PC-9 (cell line): Measurements from ENCODE around the gene BCL2. TPM values are rescaled to one million over a fixed set of nuclear protein-coding genes. Genes with fewer than 3 reads are reported as not detected.

Experiments
- BruUV-seq: library from RNA; stranded (reverse); fragments of 400-500 nt; replicated peaks from 2 replicates; lab custom pipeline; 2021; lab: Mats Ljungman, UMichigan
- CTCF ChIA-PET: fragments of 300-600 bp; sonication (Branson Sonifier 250); formaldehyde crosslinking; loops from one replicate; lab custom pipeline; 2022; ENCODE audit warnings: antibody characterized with exemption; lab: Charles Lee
- POLR2A ChIA-PET: fragments of 300-600 bp; sonication (Branson Sonifier 250); formaldehyde crosslinking; loops from one replicate; lab custom pipeline; 2022; ENCODE audit warnings: antibody characterized with exemption; ENCODE audit not compliant: unreplicated experiment; lab: Charles Lee
- DNase-seq, 2 experiments: peaks; one replicate each; pipeline versions ENCODE4 v3.0.0 to v3.0.0-alpha.2; 2015 to 2022; ENCODE audit warnings: mixed read lengths in 1 of 2
- H2AFZ ChIP-seq: fragments of 200-600 bp; sonication (generic); 2 replicates; pipeline ENCODE4 v1.8.1; 2017; ENCODE audit warnings: antibody characterized with exemption
- H3F3A ChIP-seq: fragments of 200-600 bp; sonication (generic); 2 replicates; pipeline ENCODE4 v1.8.1; 2017; ENCODE audit warnings: antibody characterized with exemption, mild to moderate bottlenecking, low read depth; ENCODE audit not compliant: insufficient read depth
- H3K27ac ChIP-seq: fragments of 200-600 bp; sonication (generic); 2 replicates; pipeline ENCODE4 v1.6.1; 2016; ENCODE audit warnings: mixed run types
- H3K27me3 ChIP-seq: fragments of 200-600 bp; sonication (generic); 2 replicates; pipeline ENCODE4 v1.6.1; 2016; ENCODE audit warnings: low read depth, mixed run types; ENCODE audit not compliant: insufficient read depth
- H3K36me3 ChIP-seq: fragments of 200-600 bp; sonication (generic); 2 replicates; pipeline ENCODE4 v1.6.1; 2016; ENCODE audit warnings: low read depth, mixed run types
- H3K4me1 ChIP-seq: fragments of 200-600 bp; sonication (generic); replicated peaks from 2 replicates; pipeline ENCODE4 v1.6.1; 2016; ENCODE audit warnings: mixed run types; ENCODE audit not compliant: insufficient read depth
- H3K4me2 ChIP-seq: fragments of 200-600 bp; sonication (generic); 2 replicates; pipeline ENCODE4 v1.6.1; 2017; ENCODE audit warnings: mixed run types
- H3K4me3 ChIP-seq: fragments of 200-600 bp; sonication (generic); 2 replicates; pipeline ENCODE4 v1.6.1; 2016; ENCODE audit warnings: mixed run types
- H3K79me2 ChIP-seq: fragments of 200-600 bp; sonication (generic); 2 replicates; pipeline ENCODE4 v1.6.1; 2017; ENCODE audit warnings: low read depth, mixed run types
- H3K9me2 ChIP-seq: fragments of 200-600 bp; sonication (generic); 2 replicates; pipeline ENCODE4 v1.8.1; 2017; ENCODE audit warnings: mild to moderate bottlenecking; ENCODE audit not compliant: insufficient read depth
- H3K9me3 ChIP-seq: fragments of 200-600 bp; sonication (generic); 2 replicates; pipeline ENCODE4 v1.8.1; 2016; ENCODE audit warnings: low read depth; ENCODE audit not compliant: insufficient read depth
- H4K20me1 ChIP-seq: fragments of 200-600 bp; sonication (generic); 2 replicates; pipeline ENCODE4 v1.8.1; 2017; ENCODE audit not compliant: insufficient read depth
- CTCF ChIP-seq: fragments of 200-600 bp; sonication (generic); conservative IDR thresholded peaks from 2 replicates; pipeline ENCODE4 v1.6.1; 2017; ENCODE audit warnings: mixed run types, antibody characterized with exemption, mild to moderate bottlenecking, moderate library complexity
- EZH2 ChIP-seq: fragments of 200-600 bp; sonication (generic); IDR thresholded peaks from 2 replicates; pipeline ENCODE4 v1.8.0; 2017; ENCODE audit warnings: antibody characterized with exemption, low read depth
- intact Hi-C: fragments of 100-400 bp; cut with micrococcal nuclease; formaldehyde crosslinking; loops from one replicate; pipeline ENCODE4 v1.10.0; 2022; ENCODE audit not compliant: unreplicated experiment
- total RNA-seq: library from RNA; stranded (reverse); gene quantifications from 2 replicates; pipeline ENCODE4 v1.2.3, GENCODE V29; 2021

Gene BCL2
- total RNA-seq, 1 experiment from 2014 or later = 2.0 TPM

GRCh38 chr18:63146828-63147409 lies 172.7 kb downstream of the BCL2 start:
- no peaks in the 10 kb centered on the region for H3K79me2 ChIP-seq
- no peaks in the 10 kb centered on the region for H3F3A ChIP-seq
- no peaks in the 10 kb centered on the region for H3K9me3 ChIP-seq
- H3K4me2 ChIP-seq = no peak overlapping the region
- TF ChIP-seq EZH2 = no peak
- TF ChIP-seq CTCF = no peak
- no TSS peak for BruUV-seq
- H4K20me1 ChIP-seq = no peaks in the 10 kb centered on the region
- H3K4me3 ChIP-seq = no peak overlapping the region
- no peak overlapping the region for H2AFZ ChIP-seq
- no peaks in the 10 kb centered on the region for H3K27me3 ChIP-seq
- H3K9me2 ChIP-seq = no peaks in the 10 kb centered on the region
- intact Hi-C loops = no loop called here
- POLR2A ChIA-PET = no interaction called here
- DNase-seq = peak in 1 of 2 experiments; percentile 17
- CTCF ChIA-PET = no interaction called here
- no peak overlapping the region for H3K27ac ChIP-seq
- no peaks in the 10 kb centered on the region for H3K4me1 ChIP-seq
- H3K36me3 ChIP-seq = no peaks in the 10 kb centered on the region

- intact Hi-C loops = no loop called here
- Histone ChIP-seq H4K20me1 (no peaks in the 10 kb centered on the region), H3K9me2 (no peaks in the 10 kb centered on the region), H3K79me2 (no peaks in the 10 kb centered on the region), H3K4me2 (no peak overlapping the region), H3K27me3 (no peaks in the 10 kb centered on the region), H3K36me3 (no peaks in the 10 kb centered on the region), H3K27ac (no peak overlapping the region), H3K4me3 (no peak overlapping the region), H3K9me3 (no peaks in the 10 kb centered on the region), H2AFZ (no peak overlapping the region), H3F3A (no peaks in the 10 kb centered on the region), H3K4me1 (no peaks in the 10 kb centered on the region)
- no TSS peak for BruUV-seq
- ChIA-PET POLR2A (no interaction called here), CTCF (no interaction called here)
- TF ChIP-seq CTCF = no peak
- no peak for TF ChIP-seq EZH2
- DNase-seq = no peak
Observed at GRCh38 chr18:63145851-63146555, 173.6 kb downstream of the BCL2 start.

- BruUV-seq = no TSS peak
- no peaks in the 10 kb centered on the region for H3K27me3 ChIP-seq
- TF ChIP-seq EZH2 = no peak
- TF ChIP-seq CTCF = no peak
- ChIA-PET POLR2A (no interaction called here), CTCF (no interaction called here)
- H3F3A ChIP-seq = no peaks in the 10 kb centered on the region
- H4K20me1 ChIP-seq = no peaks in the 10 kb centered on the region
- H3K27ac ChIP-seq = no peak overlapping the region
- H3K79me2 ChIP-seq = no peaks in the 10 kb centered on the region
- no peaks in the 10 kb centered on the region for H3K9me2 ChIP-seq
- DNase-seq = no peak
- no peaks in the 10 kb centered on the region for H3K36me3 ChIP-seq
- H3K4me2 ChIP-seq = no peak overlapping the region
- H3K4me3 ChIP-seq = no peak overlapping the region
- no peak overlapping the region for H2AFZ ChIP-seq
- H3K9me3 ChIP-seq = no peaks in the 10 kb centered on the region
- intact Hi-C loops = no loop called here
- no peaks in the 10 kb centered on the region for H3K4me1 ChIP-seq
Observed at GRCh38 chr18:63145166-63145850, 174.3 kb downstream of the BCL2 start.
